Esophagus muscularis mucosa (tissue), 4 donors: ENCODE data around the gene PHKB. TPM values are rescaled to one million over a fixed set of nuclear protein-coding genes. Genes with fewer than 3 reads are reported as not detected.

Experiments
- DNase-seq: peaks from one replicate; pipeline ENCODE4 v3.0.0-alpha.2; 2017; ENCODE audit errors: extremely low spot score
- H3K27ac ChIP-seq, 4 donors: fragments of 200-600 bp; sonication (generic); replicated peaks in 1 of 4; 1 replicate in 3 of 4; 2 replicates in 1 of 4; pipeline ENCODE4 v1.5.1; 2016 to 2019; ENCODE audit warnings: mild to moderate bottlenecking in 1 of 4
- H3K27me3 ChIP-seq, 4 donors: fragments of 200-600 bp; sonication (generic); one replicate each; pipeline versions ENCODE4 v1.5.1 to v1.6.0; 2016 to 2019
- H3K36me3 ChIP-seq, 4 donors: fragments of 200-600 bp; sonication (generic); one replicate each; pipeline ENCODE4 v1.5.1; 2016 to 2019
- H3K4me1 ChIP-seq, 4 donors: fragments of 200-600 bp; sonication (generic); one replicate each; pipeline ENCODE4 v1.5.1; 2016 to 2019
- H3K4me3 ChIP-seq, 4 donors: fragments of 200-600 bp; sonication (generic); 1 replicate in 2 of 4; 2 replicates in 2 of 4; pipeline ENCODE4 v1.5.1; 2016 to 2019; ENCODE audit warnings: mild to moderate bottlenecking in 4 of 4, moderate library complexity in 1 of 4
- H3K9me3 ChIP-seq, 4 donors: fragments of 200-600 bp; sonication (generic); 1 replicate in 3 of 4; 2 replicates in 1 of 4; pipeline ENCODE4 v1.5.1; 2016 to 2019
- EP300 ChIP-seq: sonication (generic); formaldehyde crosslinking; IDR thresholded peaks from one replicate; pipeline ENCODE4 v1.6.1; 2017; ENCODE audit warnings: antibody characterized with exemption
- POLR2A ChIP-seq: fragments of 450-650 bp; IDR thresholded peaks from one replicate; pipeline ENCODE4 v1.6.1; 2017; ENCODE audit warnings: antibody characterized with exemption, moderate library complexity, mild to moderate bottlenecking, low read depth
- POLR2AphosphoS5 ChIP-seq, 2 donors: sonication (generic); formaldehyde crosslinking; IDR thresholded peaks; one replicate each; pipeline ENCODE4 v1.6.1; 2017; ENCODE audit warnings: antibody characterized with exemption in 2 of 2
- WGBS: methylation state at CpG from one replicate; pipeline ENCODE4 v1.1.5; 2018; 5-methylcytosine and 5-hydroxymethylcytosine counted together
- intact Hi-C: fragments of 100-400 bp; cut with DNase I; formaldehyde crosslinking; loops from one replicate; pipeline ENCODE4 v1.15.1; 2023
- total RNA-seq, 4 donors: library from RNA; depleted of rRNA; stranded (reverse); fragments of >200 nt; gene quantifications; one replicate each; pipeline versions ENCODE4 v1.1.0 to v1.2.1, GENCODE V29; 2016
- TF ChIP-seq, protein P1 (sequence below), 3 experiments: fragments of 200-600 bp in 2 of 3; fragments of 450-650 bp in 1 of 3; sonication (generic) in 2 of 3; IDR thresholded peaks; one replicate each; pipeline ENCODE4 v1.5.1; 2017 to 2019; ENCODE audit warnings: antibody characterized with exemption in 3 of 3, mild to moderate bottlenecking in 2 of 3, moderate library complexity in 1 of 3

Gene PHKB
- total RNA-seq, result 10 to 100 TPM; 39.4 to 60.6 (median 46.5) TPM

DNA sequence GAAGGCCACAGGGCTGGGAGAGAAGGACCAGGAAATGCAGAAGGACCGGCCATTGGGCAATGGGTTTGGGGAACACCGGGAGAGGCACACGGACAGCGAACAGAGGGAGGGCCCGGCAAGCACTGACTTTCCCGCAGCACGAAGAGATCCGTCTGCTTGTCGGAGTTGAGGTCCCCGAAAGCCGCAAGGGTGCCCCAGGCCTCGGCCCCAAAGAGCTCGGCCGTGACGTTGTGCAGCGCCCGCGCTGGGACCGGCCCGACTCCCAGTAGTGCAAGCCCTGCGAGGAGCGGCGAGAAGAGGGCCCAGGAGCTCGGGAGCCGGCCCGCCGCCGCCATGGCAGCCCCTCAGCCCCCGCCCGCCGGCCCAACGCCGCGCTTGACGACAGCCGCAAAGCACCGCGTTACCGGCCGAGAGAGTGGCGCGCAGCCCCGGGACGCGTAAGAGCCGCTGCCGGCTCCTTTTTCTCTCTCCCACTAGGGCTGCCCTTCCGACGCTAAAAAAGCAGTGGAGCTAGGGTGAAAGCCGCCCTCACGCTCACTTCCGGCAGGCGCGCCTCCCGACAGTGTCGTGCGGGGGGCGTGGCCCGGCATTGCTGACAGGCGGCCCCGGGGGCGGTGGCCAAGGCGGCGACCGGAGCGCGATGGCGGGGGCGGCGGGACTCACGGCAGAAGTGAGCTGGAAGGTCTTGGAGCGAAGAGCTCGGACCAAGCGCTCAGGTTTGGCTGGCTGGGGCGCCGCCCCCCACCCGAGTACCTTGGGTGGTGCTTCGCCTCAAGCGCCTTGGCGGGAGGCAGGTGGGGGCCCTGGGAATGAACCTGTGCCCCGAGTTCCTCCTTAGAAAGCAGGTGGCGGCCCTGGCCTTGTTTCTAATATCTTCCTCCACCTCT is at the start of gene PHKB, which contains the start of gene ITFG1:
Gene PHKB, plus strand, starts transcription at position 621 of the 887 bp plus-strand sequence. Its CDS starts 20 bp downstream, at position 641.
Gene ITFG1, minus strand, starts transcription at position 353 of the 887 bp plus-strand sequence. Its CDS starts 18 bp downstream, at position 335.
- Histone ChIP-seq H3K4me1 (peaks cover 54 to 63% (median 55%) of the 10 kb centered on the region in 4 donors), H3K9me3 (no peaks in the 10 kb centered on the region), H3K27me3 (no peaks in the 10 kb centered on the region), H3K27ac (peak within 1 kb of the TSS; percentile 95 to 99 (median 97)), H3K36me3 (peaks cover 0 to 26% (median 12%) of the 10 kb centered on the region in 4 donors), H3K4me3 (peak within 1 kb of the TSS; percentile 85 to 96 (median 92))
- intact Hi-C loops, result no loop called here
- peak; percentile 95 for DNase-seq
- WGBS, result under 1% methylated on average over 59 of the region's 82 CpGs
- TF ChIP-seq EP300, result no peak
- TF ChIP-seq, protein P1, sequence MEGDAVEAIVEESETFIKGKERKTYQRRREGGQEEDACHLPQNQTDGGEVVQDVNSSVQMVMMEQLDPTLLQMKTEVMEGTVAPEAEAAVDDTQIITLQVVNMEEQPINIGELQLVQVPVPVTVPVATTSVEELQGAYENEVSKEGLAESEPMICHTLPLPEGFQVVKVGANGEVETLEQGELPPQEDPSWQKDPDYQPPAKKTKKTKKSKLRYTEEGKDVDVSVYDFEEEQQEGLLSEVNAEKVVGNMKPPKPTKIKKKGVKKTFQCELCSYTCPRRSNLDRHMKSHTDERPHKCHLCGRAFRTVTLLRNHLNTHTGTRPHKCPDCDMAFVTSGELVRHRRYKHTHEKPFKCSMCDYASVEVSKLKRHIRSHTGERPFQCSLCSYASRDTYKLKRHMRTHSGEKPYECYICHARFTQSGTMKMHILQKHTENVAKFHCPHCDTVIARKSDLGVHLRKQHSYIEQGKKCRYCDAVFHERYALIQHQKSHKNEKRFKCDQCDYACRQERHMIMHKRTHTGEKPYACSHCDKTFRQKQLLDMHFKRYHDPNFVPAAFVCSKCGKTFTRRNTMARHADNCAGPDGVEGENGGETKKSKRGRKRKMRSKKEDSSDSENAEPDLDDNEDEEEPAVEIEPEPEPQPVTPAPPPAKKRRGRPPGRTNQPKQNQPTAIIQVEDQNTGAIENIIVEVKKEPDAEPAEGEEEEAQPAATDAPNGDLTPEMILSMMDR (IDR thresholded peaks at IDR 0.05), result peak in 1 of 3 experiments; percentile 21
- TF ChIP-seq POLR2AphosphoS5 (IDR thresholded peaks at IDR 0.05), result peak; percentile 79 to 84

DNA sequence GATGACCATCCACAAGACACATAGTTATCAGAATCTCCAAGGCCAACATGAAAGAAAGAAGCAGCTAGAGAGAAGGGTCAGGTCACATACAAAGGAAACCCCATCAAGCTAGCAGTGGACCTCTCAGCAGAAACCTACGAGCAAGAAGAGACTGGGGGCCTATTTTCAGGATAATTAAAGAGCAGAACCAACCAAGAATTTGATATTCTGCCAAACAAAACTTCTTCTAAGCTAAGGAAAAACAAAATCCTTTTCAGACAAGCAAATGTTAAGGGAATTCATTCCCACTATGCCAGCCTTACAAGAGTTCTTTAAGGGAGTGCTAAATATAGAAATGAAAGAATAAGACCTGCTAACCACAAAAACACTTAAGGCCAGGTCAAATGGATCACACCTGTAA is 48.1 kb upstream of the PHKB start:
- Histone ChIP-seq H3K27me3 (no peaks in the 10 kb centered on the region), H3K36me3 (no peaks in the 10 kb centered on the region), H3K4me3 (no peak overlapping the region), H3K4me1 (peaks cover 0 to 7% (median 0%) of the 10 kb centered on the region in 4 donors), H3K9me3 (no peaks in the 10 kb centered on the region), H3K27ac (no peak overlapping the region)
- WGBS, result 59% methylated on average over 1 of the region's 1 CpG
- DNase-seq, result no peak
- no peak for TF ChIP-seq POLR2AphosphoS5 (IDR thresholded peaks at IDR 0.05)
- TF ChIP-seq, protein P1 (IDR thresholded peaks at IDR 0.05), result no peak
- no peak for TF ChIP-seq EP300
- TF ChIP-seq POLR2A, result no peak
- intact Hi-C loops, result no loop called here

DNA sequence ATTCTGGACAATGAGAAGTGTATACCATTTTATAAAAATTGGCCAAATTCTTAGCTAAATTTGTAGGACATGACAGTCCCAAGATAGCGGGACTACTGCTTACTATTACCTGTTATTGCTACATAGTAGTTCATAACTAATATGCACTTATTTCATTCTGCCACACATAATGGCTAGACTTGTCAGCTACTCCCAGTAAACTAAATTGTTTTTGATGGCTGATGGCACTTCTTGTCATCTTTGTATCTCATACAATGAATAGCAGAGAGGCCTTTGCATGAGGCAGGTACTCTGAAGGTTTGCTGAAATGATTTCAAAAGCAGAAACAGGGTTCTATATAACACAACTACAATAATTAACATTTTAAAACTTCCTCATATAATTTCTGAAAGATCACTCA is 44.3 kb upstream of the PHKB start:
- no peaks in the 10 kb centered on the region for H3K9me3 ChIP-seq
- WGBS, result 95% methylated on average over 1 of the region's 1 CpG
- H3K27me3 ChIP-seq, result no peaks in the 10 kb centered on the region
- no peak overlapping the region for H3K4me3 ChIP-seq
- H3K36me3 ChIP-seq, result peaks cover 0 to 9% (median 1%) of the 10 kb centered on the region in 4 donors
- DNase-seq, result no peak
- H3K4me1 ChIP-seq, result peaks cover 0 to 7% (median 0%) of the 10 kb centered on the region in 4 donors
- intact Hi-C loops, result no loop called here
- TF ChIP-seq EP300, result no peak
- TF ChIP-seq POLR2AphosphoS5 (IDR thresholded peaks at IDR 0.05), result no peak
- TF ChIP-seq, protein P1 (IDR thresholded peaks at IDR 0.05), result no peak
- no peak for TF ChIP-seq POLR2A
- no peak overlapping the region for H3K27ac ChIP-seq

DNA sequence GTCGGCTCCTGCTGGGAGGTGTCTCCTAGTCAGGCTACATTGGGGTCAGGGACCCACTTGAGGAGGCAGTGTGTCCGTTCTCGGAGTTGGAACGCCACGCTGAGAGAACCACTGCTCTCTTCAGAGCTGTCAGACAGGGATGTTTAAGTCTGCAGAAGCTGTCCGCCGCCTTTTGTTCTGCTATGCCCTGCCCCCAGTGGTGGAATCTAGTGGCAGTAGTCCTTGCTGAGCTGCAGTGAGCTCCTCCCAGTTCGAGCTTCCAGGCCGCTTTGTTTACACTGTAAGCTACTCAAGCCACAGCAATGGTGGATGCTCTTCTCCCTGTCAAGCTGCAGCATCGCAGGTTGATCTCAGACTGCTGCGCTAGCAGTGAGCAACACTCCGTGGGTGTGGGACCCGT is 36.3 kb upstream of the PHKB start:
- Histone ChIP-seq H3K27ac (no peak overlapping the region), H3K4me1 (no peaks in the 10 kb centered on the region), H3K27me3 (no peaks in the 10 kb centered on the region), H3K4me3 (no peak overlapping the region), H3K36me3 (peaks cover 21 to 46% (median 32%) of the 10 kb centered on the region in 4 donors), H3K9me3 (no peaks in the 10 kb centered on the region)
- DNase-seq, result no peak
- TF ChIP-seq POLR2AphosphoS5 (IDR thresholded peaks at IDR 0.05) (no peak), EP300 (no peak), POLR2A (no peak)
- TF ChIP-seq, protein P1 (IDR thresholded peaks at IDR 0.05), result no peak
- intact Hi-C loops, result no loop called here
- WGBS, result 96% methylated on average over 12 of the region's 13 CpGs
